ENCODE results near the gene DIPK1B.

Gene DIPK1B

GRCh38 chr9:136746155-136746490 lies 33.8 kb downstream of the DIPK1B start:
- Histone ChIP-seq H3K36me3 (ENCODE audit: insufficient read depth, low read length) (no peaks in the 10 kb centered on the region), H3K4me1 (ENCODE audit: insufficient read depth, low read length) (peaks cover 4% of the 10 kb centered on the region; the same call in 1 of the 2 replicates), H3K27ac (ENCODE audit: low read length) (no peak overlapping the region), H2AFZ (ENCODE audit: low read depth, low read length) (no peak overlapping the region), H3K9me3 (ENCODE audit: insufficient read depth, low read length, severe bottlenecking) (no peaks in the 10 kb centered on the region), H4K20me1 (ENCODE audit: insufficient read depth, low read length) (no peaks in the 10 kb centered on the region; the same call in 1 of the 2 replicates), H3K27me3 (ENCODE audit: insufficient read depth, low read length, poor library complexity) (peaks cover 7% of the 10 kb centered on the region), H3K79me2 (ENCODE audit: insufficient read depth, low read length) (no peaks in the 10 kb centered on the region), H3K4me3 (ENCODE audit: low read depth in 1 of 2, low read length in 2 of 2) (no peak overlapping the region), H3K4me2 (ENCODE audit: insufficient read depth, low read length) (no peak overlapping the region), H3K9ac (ENCODE audit: low read depth, low read length) (no peak overlapping the region)
- TF ChIP-seq EZH2 (IDR thresholded peaks at IDR 0.05; ENCODE audit: borderline replicate concordance, low read depth, low read length, severe bottlenecking), result no peak
- TF ChIP-seq, protein P1, sequence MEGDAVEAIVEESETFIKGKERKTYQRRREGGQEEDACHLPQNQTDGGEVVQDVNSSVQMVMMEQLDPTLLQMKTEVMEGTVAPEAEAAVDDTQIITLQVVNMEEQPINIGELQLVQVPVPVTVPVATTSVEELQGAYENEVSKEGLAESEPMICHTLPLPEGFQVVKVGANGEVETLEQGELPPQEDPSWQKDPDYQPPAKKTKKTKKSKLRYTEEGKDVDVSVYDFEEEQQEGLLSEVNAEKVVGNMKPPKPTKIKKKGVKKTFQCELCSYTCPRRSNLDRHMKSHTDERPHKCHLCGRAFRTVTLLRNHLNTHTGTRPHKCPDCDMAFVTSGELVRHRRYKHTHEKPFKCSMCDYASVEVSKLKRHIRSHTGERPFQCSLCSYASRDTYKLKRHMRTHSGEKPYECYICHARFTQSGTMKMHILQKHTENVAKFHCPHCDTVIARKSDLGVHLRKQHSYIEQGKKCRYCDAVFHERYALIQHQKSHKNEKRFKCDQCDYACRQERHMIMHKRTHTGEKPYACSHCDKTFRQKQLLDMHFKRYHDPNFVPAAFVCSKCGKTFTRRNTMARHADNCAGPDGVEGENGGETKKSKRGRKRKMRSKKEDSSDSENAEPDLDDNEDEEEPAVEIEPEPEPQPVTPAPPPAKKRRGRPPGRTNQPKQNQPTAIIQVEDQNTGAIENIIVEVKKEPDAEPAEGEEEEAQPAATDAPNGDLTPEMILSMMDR (IDR thresholded peaks at IDR 0.05; ENCODE audit: borderline replicate concordance, extremely low read depth, low read length, poor library complexity, severe bottlenecking), result no peak
- DNase-seq (no peak), ATAC-seq (ENCODE audit: insufficient read depth, low read depth) (no peak)

DNA sequence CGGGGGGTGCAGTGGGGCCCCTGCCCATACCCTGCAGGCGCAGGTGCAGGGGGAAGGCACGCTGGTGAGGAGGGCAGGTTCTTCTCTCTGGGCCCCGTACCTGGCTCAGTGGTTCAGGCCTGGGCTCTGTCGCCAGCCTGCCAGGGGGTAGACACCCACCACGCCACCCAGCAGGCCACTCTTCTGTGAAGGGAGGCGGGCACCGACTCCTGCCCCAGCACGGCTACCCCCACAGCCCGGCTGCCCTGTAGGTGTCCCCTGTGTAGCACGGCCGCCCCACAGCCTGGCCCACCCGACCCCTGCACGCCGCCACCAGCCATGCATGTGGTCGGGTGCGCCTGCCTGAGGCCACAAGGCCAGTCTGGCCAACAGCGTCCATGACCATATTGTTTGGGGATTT lies 34.2 kb downstream of the DIPK1B start:
- ATAC-seq (ENCODE audit: insufficient read depth, low read depth) (no peak), DNase-seq (no peak)
- TF ChIP-seq EZH2 (IDR thresholded peaks at IDR 0.05; ENCODE audit: borderline replicate concordance, low read depth, low read length, severe bottlenecking), result no peak
- TF ChIP-seq, protein P1 (IDR thresholded peaks at IDR 0.05; ENCODE audit: borderline replicate concordance, extremely low read depth, low read length, poor library complexity, severe bottlenecking), result no peak
- Histone ChIP-seq H3K27me3 (ENCODE audit: insufficient read depth, low read length, poor library complexity) (peaks cover 5% of the 10 kb centered on the region), H3K4me2 (ENCODE audit: insufficient read depth, low read length) (no peak overlapping the region), H3K27ac (ENCODE audit: low read length) (no peak overlapping the region), H3K4me3 (ENCODE audit: low read depth in 1 of 2, low read length in 2 of 2) (no peak overlapping the region), H3K4me1 (ENCODE audit: insufficient read depth, low read length) (no peaks in the 10 kb centered on the region), H4K20me1 (ENCODE audit: insufficient read depth, low read length) (no peaks in the 10 kb centered on the region; the same call in 1 of the 2 replicates), H3K79me2 (ENCODE audit: insufficient read depth, low read length) (no peaks in the 10 kb centered on the region), H3K9me3 (ENCODE audit: insufficient read depth, low read length, severe bottlenecking) (no peaks in the 10 kb centered on the region), H3K36me3 (ENCODE audit: insufficient read depth, low read length) (no peaks in the 10 kb centered on the region), H3K9ac (ENCODE audit: low read depth, low read length) (no peak overlapping the region), H2AFZ (ENCODE audit: low read depth, low read length) (no peak overlapping the region)

GRCh38 chr9:136747161-136748060 lies 35.0 kb downstream of the DIPK1B start:
- no peak overlapping the region for H2AFZ ChIP-seq (ENCODE audit: low read depth, low read length)
- DNase-seq, result no peak

More at GRCh38 chr9:136747161-136748060, 35.0 kb downstream of the DIPK1B start:
- H3K27ac ChIP-seq (ENCODE audit: low read length), result no peak overlapping the region
- no peak overlapping the region for H3K4me3 ChIP-seq (ENCODE audit: low read depth in 1 of 2, low read length in 2 of 2)
- no peak for TF ChIP-seq EZH2 (IDR thresholded peaks at IDR 0.05; ENCODE audit: borderline replicate concordance, low read depth, low read length, severe bottlenecking)
- TF ChIP-seq, protein P1 (IDR thresholded peaks at IDR 0.05; ENCODE audit: borderline replicate concordance, extremely low read depth, low read length, poor library complexity, severe bottlenecking), result no peak
- H3K4me1 ChIP-seq (ENCODE audit: insufficient read depth, low read length), result no peaks in the 10 kb centered on the region
- H3K27me3 ChIP-seq (ENCODE audit: insufficient read depth, low read length, poor library complexity), result no peaks in the 10 kb centered on the region
- H3K4me2 ChIP-seq (ENCODE audit: insufficient read depth, low read length), result no peak overlapping the region
- H3K79me2 ChIP-seq (ENCODE audit: insufficient read depth, low read length), result no peaks in the 10 kb centered on the region
- H4K20me1 ChIP-seq (ENCODE audit: insufficient read depth, low read length), result no peaks in the 10 kb centered on the region
- no peak overlapping the region for H3K9ac ChIP-seq (ENCODE audit: low read depth, low read length)
- ATAC-seq (ENCODE audit: insufficient read depth, low read depth), result no peak
- no peaks in the 10 kb centered on the region for H3K9me3 ChIP-seq (ENCODE audit: insufficient read depth, low read length, severe bottlenecking)
- no peaks in the 10 kb centered on the region for H3K36me3 ChIP-seq (ENCODE audit: insufficient read depth, low read length)
